Inferior parietal cortex (tissue), 1 donor: ENCODE measurements around the gene CD72.

Experiments used
- DNase-seq: peaks from one replicate; pipeline ENCODE4 v3.0.0-alpha.2; 2016; ENCODE audit errors: extremely low spot score

CD72 gene

GRCh38 chr9:35618325-35618727, at the start of gene CD72:
CD72 (minus strand) TSS chr9:35618413; CDS start chr9:35618303, 110 bp downstream.
- no peak for DNase-seq

- DNase-seq = no peak
Observed at GRCh38 chr9:35667939-35668338, 49.7 kb upstream of the CD72 start.

- no peak for DNase-seq
Observed at GRCh38 chr9:35666549-35666948, 48.3 kb upstream of the CD72 start.

- DNase-seq = no peak
Observed at GRCh38 chr9:35666045-35666444, 47.8 kb upstream of the CD72 start.

DNA sequence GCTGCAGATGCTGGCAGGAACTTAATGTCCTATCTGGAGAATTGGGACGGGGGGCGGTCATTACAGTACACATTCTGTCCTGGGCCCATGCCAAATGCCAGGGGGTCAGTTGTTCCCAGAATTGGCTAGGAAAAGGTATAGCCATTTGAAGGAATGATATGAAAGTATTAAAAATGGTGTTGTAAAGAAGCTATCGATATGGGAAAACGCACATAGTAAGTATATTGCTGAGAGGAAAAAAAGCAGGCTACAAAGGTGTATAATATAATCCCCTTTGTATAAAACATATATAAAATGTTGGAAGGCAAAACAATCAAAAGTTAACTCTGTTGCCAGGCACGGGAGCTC, 47.2 kb upstream of the CD72 start:
- no peak for DNase-seq

DNA sequence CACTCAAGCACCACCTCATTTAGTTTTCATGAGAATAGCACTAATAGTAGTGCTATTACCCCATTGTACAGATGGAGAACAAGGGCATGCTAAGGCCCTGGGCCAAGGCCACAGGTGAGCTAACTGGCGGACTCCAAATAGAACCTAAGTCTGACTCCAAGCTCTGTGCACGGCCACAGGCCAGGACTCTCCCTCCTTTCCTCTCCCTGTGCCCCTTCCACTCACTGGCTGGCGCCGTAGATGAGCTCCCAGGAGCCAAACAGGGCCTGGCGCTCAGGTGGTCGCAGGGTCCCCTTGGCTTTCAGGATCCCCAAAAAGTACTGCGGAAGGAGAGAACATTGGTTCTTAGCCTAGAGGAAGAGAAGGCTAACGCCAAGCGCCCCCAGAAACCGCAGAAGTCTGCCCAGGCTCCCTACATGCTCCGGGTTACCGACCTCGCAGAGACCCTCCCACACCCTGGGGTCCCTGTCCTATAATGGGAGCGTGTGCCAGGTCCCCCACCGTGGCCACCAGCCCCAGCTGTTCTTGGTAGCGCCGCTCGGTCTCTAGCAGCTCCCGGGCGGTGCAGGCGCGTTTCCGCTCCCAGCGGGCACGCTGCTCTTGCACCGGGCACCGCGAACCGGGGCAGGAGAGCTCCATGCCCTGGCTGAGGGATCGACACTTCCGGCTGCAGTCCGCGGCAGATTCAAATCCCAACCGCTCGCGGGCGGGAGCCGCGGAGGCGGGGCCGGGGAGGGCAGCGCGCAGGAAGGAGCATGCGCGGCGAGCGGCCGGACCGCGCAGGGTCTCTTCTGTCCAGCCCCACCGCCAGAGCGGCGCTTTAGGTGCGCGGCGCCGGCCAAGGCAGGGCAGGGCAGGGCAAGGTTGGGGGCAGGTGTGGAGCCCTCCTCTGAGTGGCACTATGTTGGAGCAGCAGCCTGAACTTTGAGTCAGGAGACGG, 46.6 kb upstream of the CD72 start, which contains the start of gene ARHGEF39:
TSS of gene ARHGEF39 (minus strand) at position 665 of the 940 bp plus-strand sequence. CDS start at position 639, 26 bp downstream.
- peak; percentile 67 for DNase-seq

DNA sequence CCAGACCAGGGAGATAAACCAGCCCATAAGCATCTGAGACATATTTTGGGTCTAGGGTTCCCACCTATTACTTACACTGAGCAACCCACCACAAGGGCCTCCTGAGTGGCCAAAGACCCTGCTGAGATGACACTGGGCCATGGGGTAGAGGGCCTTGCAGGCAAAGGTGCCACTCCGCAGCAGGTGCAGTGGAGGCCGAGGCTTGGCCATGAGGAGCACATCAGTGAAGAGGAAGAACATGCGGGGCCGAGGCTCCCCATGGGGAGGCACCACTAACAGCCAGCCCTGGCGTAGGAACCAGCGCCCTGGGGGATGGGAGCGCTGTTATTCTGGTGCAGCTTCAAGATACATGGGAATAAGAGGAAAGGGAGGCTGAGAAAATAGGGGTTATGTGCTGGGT, 44.2 kb upstream of the CD72 start:
- no peak for DNase-seq

DNA sequence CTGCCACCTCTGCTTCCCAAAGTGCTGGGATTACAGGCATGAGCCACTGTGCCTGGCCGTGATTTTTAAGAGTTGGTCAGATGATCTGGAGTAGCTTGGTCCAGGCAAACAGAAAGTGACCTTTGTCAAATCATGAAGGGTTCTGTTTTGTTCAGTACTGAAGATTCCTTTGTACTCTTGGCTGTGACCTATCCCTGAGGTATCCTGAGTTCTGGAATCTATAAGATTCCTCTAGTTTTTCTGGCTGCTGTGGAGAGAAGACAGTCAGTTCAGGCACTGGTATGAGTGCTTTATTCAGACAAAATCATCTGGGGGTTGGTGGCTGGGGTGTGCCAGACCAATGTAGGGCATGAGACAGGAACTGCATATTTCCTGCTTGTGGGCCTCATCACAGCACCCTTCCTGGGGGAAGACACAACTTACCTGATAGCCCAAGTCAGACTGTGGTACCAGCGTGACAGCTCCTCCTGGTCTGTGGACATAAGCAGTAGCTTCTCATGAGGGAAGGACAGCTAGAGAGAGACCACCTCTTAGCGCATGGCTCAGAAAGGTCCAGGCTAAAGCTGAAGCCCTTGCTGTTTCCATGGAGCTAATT, 43.6 kb upstream of the CD72 start:
- no peak for DNase-seq

GRCh38 chr9:35660966-35661415, 42.8 kb upstream of the CD72 start:
- DNase-seq = peak; percentile 38

- no peak for DNase-seq
Observed at GRCh38 chr9:35659340-35659739, 41.1 kb upstream of the CD72 start.

DNA sequence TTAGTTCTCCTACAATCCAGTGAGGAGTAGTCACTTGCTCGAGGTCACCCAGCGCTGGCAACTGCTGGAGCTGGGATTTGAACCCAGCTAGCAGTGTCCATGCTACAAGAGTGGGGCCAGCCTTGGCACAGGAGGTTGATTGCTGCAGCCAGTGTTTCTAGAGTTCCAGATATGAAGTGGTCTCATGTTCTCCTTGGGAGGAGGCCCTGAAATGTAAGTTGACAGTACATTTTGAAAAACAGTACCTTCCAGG, 40.7 kb upstream of the CD72 start:
- peak; percentile 29 for DNase-seq

DNA sequence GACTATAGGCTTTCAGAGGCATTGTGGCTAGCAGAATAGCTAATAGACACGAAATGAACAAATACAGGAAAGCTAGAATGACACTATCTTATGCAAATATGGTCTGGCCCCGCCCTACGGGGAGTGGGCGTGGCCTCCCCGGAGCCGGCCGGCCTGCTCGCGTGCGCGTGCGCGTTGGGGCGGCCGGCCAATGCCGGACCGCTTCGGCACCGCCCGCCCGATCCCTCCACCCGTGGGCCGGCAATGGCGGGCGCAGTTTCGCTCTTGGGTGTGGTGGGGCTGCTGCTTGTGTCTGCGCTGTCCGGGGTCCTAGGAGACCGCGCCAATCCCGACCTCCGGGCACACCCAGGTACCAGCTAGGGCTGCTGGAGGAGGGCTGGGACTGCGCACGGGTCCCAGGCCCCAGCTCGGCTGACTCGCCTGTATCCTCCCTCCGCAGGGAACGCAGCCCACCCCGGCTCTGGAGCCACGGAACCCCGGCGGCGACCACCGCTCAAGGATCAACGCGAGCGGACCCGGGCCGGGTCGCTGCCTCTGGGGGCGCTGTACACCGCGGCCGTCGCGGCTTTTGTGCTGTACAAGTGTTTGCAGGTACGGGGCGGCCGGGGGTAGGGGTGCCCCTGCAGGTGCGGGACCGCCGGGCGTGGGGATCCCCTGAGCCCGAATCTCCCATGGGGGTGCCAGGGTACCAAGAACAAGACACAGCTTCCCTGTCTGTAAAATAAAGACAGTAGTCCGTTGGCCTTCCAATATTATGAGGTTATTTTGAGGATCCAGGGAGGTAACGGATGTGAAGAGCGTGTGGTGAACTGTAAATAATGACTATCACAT, 40.1 kb upstream of the CD72 start, which contains the start of gene CCDC107:
TSS of gene CCDC107 (plus strand) at position 156 of the 831 bp plus-strand sequence. CDS start at position 244, 88 bp downstream.
- DNase-seq = peak; percentile 90

- DNase-seq = peak; percentile 97
Observed at GRCh38 chr9:35657546-35658136, 39.4 kb upstream of the CD72 start, which contains the start of gene RMRP. RMRP (minus strand) TSS chr9:35658019.

DNA sequence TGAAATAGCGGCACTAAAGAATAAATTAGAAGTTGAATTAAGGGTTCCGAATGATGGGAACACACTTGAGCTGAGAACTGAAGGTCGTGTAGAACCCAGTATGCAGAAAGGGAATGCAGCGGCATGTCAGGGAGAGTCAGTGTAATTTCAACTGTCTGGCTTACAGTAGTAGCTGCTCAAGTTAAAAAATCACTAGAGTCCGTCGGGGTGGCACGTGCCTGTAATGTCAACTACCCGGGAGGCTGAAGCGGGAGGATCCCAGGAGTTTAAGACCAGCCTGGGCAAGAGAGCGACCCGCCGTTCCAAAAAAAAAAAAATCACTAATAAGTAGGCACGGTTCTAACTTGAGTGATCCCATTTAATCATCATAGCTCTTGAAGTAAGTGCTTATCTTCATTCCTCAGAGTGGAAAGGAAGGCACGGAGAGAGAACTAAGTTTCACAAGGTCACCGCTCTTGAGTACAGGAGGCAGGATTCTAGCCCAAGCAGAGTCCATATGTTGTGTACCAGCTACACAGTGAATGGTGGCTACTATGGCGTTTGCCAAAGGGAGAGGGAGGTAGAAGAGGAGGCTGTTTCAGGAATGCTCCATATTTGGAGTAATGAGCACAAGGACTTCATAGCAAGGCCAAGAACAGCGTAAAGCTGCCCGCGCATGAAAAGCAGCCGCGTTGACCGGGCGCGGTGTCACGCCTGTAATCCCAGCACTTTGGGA, 38.8 kb upstream of the CD72 start:
- peak; percentile 54 for DNase-seq

DNA sequence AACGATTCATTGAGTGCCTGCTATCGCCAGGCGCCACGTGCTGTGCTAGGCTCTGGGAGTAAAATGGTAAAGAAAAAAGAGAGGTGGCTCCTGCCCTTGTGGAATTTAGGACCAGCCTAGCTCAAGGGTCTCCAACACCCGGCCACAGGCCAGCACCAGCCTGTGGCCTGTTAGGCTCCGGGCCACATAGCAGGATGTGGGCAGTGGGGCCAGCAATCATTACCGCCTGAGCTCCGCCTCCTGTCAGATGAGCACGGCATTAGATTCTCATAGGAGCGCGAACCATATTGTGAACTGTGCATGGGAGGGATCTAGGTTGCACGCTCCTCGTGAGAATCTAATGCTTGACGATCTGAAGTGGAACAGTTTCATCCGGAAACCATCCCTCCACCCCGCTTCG, 38.1 kb upstream of the CD72 start:
- no peak for DNase-seq

DNA sequence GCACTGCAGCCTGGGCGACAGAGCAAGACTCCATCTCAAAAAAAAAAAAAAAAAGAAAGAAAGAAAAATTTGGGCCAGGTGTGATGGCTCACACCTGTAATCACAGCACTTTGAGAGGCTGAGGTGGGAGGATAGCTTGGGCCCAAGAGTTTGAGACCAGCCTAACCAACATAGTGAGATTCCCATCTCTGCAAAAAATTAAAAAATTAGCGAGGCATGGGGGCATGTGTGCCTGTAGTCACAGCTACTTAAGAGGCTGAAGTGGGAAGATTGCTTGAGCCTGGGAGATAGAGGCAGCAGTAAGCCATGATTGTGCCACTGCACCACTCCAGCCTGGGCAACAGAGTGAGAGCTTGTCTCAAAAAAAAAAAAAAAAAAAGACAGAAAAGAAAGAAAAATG, 35.4 kb upstream of the CD72 start:
- no peak for DNase-seq

GRCh38 chr9:35652829-35653209, 34.6 kb upstream of the CD72 start:
- DNase-seq = no peak

- no peak for DNase-seq
Observed at GRCh38 chr9:35651956-35652828, 34.0 kb upstream of the CD72 start.

DNA sequence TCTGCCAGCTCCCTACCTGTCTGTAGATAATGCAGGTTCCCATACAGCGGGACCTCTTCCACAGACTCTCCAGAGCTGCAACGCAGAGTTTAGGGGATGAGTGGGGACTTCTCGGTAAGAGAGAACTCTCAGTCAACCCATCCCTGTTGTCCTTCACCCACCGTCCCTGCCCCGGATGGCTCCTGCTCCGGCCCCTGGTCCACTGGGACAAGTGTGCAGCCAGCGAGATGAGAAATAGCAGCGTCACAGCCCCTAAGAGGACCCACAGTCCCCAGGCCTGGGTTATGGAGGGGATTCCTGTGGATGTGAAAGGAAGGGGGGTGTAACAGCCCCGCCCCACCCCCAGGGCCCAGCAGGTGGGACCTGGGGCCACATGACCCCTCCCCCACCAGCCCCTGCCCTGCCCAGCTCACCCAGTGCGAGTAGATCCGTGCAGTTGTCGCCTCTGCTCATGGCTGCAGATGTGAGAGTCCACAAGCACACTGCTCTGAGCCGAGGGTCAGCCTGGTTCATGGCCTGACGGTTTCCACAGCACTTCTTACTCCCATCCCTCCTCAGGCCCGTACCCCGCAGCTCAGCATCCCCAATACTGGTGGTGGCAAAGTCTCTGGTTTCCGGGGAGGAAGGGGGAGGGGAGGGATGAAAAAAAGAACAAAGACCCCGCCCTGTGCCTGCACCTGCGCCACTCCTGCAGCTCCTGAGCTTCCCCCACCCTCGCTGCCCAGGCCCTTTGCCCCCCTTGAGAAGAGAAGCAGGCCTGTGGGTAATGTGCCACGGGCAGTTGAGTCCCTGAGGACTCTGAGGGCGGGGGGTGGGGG, 32.3 kb upstream of the CD72 start, which contains the start of gene SIT1:
TSS of gene SIT1 (minus strand) at position 591 of the 818 bp plus-strand sequence. CDS start at position 513, 78 bp downstream.
- DNase-seq = no peak
